Measurements from ENCODE around the gene CDC73.
A peak's percentile ranks its signal among the peaks of the same experiment; 100 is the strongest.

Gene CDC73

DNA sequence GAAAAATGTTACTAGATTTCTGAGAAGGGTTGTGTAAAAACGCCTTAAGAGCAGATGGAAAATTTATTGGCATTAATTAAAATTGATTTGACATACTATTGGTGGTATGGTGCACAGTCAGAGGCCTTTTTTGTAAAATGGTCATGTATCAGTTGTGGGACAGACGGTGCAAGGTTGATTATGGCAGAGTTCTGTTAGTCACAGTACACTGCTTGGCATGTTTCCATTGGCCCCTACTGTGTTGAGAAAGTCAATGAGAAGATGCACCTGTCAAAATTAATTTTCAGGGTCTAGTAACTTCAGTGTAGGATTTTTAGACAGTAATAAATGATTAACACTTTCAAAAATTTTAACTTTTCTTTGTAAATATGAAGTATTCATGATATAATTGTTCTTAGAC is 60.2 kb downstream of the CDC73 start:
- no peaks in the 10 kb centered on the region; the same call in 1 of the 2 replicates for H4K20me1 ChIP-seq (ENCODE audit: control insufficient read depth, insufficient read depth, low read depth, low read length)
- H3K36me3 ChIP-seq (ENCODE audit: control insufficient read depth, low read length) = no peaks in the 10 kb centered on the region
- H3K79me2 ChIP-seq (ENCODE audit: control insufficient read depth, low read length) = peaks cover 32% of the 10 kb centered on the region
- H3K4me1 ChIP-seq (ENCODE audit: control insufficient read depth, low read length) = peaks cover 9% of the 10 kb centered on the region
- TF ChIP-seq EZH2phosphoT487 (IDR thresholded peaks at IDR 0.05; ENCODE audit: borderline replicate concordance, low read length) = no peak
- TF ChIP-seq, protein P1, sequence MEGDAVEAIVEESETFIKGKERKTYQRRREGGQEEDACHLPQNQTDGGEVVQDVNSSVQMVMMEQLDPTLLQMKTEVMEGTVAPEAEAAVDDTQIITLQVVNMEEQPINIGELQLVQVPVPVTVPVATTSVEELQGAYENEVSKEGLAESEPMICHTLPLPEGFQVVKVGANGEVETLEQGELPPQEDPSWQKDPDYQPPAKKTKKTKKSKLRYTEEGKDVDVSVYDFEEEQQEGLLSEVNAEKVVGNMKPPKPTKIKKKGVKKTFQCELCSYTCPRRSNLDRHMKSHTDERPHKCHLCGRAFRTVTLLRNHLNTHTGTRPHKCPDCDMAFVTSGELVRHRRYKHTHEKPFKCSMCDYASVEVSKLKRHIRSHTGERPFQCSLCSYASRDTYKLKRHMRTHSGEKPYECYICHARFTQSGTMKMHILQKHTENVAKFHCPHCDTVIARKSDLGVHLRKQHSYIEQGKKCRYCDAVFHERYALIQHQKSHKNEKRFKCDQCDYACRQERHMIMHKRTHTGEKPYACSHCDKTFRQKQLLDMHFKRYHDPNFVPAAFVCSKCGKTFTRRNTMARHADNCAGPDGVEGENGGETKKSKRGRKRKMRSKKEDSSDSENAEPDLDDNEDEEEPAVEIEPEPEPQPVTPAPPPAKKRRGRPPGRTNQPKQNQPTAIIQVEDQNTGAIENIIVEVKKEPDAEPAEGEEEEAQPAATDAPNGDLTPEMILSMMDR (IDR thresholded peaks at IDR 0.05; ENCODE audit: low read depth, low read length, poor library complexity, severe bottlenecking) = no peak
- no peaks in the 10 kb centered on the region for H3K27me3 ChIP-seq (ENCODE audit: control insufficient read depth, low read length)
- H3K27ac ChIP-seq (ENCODE audit: low read depth, low read length) = no peak overlapping the region
- no peak overlapping the region for H3K4me2 ChIP-seq (ENCODE audit: low read length)
- H3K9me3 ChIP-seq (ENCODE audit: control insufficient read depth, insufficient read depth, low read length) = no peaks in the 10 kb centered on the region
- peaks cover 2% of the 10 kb centered on the region; the same call in 1 of the 2 replicates for H3F3A ChIP-seq (ENCODE audit: control insufficient read depth, insufficient read depth)
- H3K9me2 ChIP-seq (replicated peaks; ENCODE audit: control insufficient read depth, low read length) = no peaks in the 10 kb centered on the region
- no peak overlapping the region for H3K4me3 ChIP-seq (ENCODE audit: low read length)

DNA sequence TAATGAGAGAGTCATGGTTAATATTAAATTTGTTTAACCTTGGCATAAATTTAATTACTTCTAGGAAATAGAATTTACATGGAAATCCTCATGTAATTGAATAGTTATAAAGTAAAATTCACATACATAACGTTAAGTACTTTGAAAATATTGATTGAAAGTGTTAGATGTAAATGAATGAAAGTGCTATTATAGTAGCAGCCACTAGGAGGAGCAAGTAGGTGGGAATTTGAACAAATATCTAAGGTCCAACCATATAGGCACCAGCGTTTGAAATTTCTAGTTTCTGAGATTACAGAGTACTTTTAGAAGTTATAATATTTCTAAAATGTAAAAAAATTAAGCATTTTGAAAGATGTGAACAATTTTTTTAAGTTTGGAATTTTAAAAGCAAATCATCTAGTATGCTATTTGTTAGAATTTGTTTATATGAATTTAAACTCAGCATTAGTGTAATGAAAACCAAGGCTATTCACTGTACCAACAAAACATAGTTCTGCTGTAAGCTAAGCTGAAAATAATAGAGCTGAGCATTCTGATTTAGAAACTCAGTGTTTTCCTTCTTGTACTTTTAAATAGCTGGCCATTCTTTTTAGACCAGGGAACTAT is 61.3 kb downstream of the CDC73 start:
- no peak overlapping the region for H3K27ac ChIP-seq (ENCODE audit: low read depth, low read length)
- peaks cover 2% of the 10 kb centered on the region; the same call in 1 of the 2 replicates for H3F3A ChIP-seq (ENCODE audit: control insufficient read depth, insufficient read depth)
- no peaks in the 10 kb centered on the region for H3K9me3 ChIP-seq (ENCODE audit: control insufficient read depth, insufficient read depth, low read length)
- H3K9me2 ChIP-seq (replicated peaks; ENCODE audit: control insufficient read depth, low read length) = no peaks in the 10 kb centered on the region
- no peak overlapping the region for H3K4me3 ChIP-seq (ENCODE audit: low read length)
- H3K4me1 ChIP-seq (ENCODE audit: control insufficient read depth, low read length) = peaks cover 9% of the 10 kb centered on the region
- no peaks in the 10 kb centered on the region; the same call in 1 of the 2 replicates for H4K20me1 ChIP-seq (ENCODE audit: control insufficient read depth, insufficient read depth, low read depth, low read length)
- H3K79me2 ChIP-seq (ENCODE audit: control insufficient read depth, low read length) = peaks cover 44% of the 10 kb centered on the region
- no peaks in the 10 kb centered on the region for H3K27me3 ChIP-seq (ENCODE audit: control insufficient read depth, low read length)
- H3K4me2 ChIP-seq (ENCODE audit: low read length) = no peak overlapping the region
- TF ChIP-seq, protein P1 (IDR thresholded peaks at IDR 0.05; ENCODE audit: low read depth, low read length, poor library complexity, severe bottlenecking) = peak; percentile 71
- TF ChIP-seq EZH2phosphoT487 (IDR thresholded peaks at IDR 0.05; ENCODE audit: borderline replicate concordance, low read length) = no peak
- no peaks in the 10 kb centered on the region for H3K36me3 ChIP-seq (ENCODE audit: control insufficient read depth, low read length)

DNA sequence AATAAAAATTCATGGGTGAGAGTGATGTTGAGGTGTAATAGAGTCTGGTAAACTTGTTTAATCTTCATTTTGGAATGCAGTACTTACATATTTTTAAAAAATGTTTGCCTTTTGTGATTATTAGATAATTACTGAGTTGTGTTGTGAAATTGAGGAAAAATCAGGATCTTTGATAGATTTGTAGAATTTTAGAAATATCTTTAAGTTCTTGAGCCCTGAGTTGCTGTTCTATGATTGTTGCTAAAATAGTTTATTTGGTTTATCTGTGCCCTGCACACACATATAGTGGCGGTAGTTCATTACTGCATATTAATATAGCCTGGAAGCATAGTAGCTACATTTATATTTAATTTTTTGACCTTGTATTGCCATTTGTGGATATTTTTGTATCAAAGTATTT is 62.9 kb downstream of the CDC73 start:
- Histone ChIP-seq H3K4me2 (ENCODE audit: low read length) (no peak overlapping the region), H3K9me3 (ENCODE audit: control insufficient read depth, insufficient read depth, low read length) (no peaks in the 10 kb centered on the region), H3K9me2 (replicated peaks; ENCODE audit: control insufficient read depth, low read length) (no peaks in the 10 kb centered on the region), H3K4me3 (ENCODE audit: low read length) (no peak overlapping the region), H3K36me3 (ENCODE audit: control insufficient read depth, low read length) (no peaks in the 10 kb centered on the region), H3F3A (ENCODE audit: control insufficient read depth, insufficient read depth) (no peaks in the 10 kb centered on the region), H3K4me1 (ENCODE audit: control insufficient read depth, low read length) (peaks cover 9% of the 10 kb centered on the region), H3K27ac (ENCODE audit: low read depth, low read length) (no peak overlapping the region), H4K20me1 (ENCODE audit: control insufficient read depth, insufficient read depth, low read depth, low read length) (no peaks in the 10 kb centered on the region; the same call in 1 of the 2 replicates), H3K79me2 (ENCODE audit: control insufficient read depth, low read length) (peaks cover 60% of the 10 kb centered on the region), H3K27me3 (ENCODE audit: control insufficient read depth, low read length) (no peaks in the 10 kb centered on the region)
- TF ChIP-seq, protein P1 (IDR thresholded peaks at IDR 0.05; ENCODE audit: low read depth, low read length, poor library complexity, severe bottlenecking) = no peak
- TF ChIP-seq EZH2phosphoT487 (IDR thresholded peaks at IDR 0.05; ENCODE audit: borderline replicate concordance, low read length) = no peak
